B cell (primary cell): ENCODE data around the gene TAPBPL. TPM values are rescaled to one million over a fixed set of nuclear protein-coding genes. Genes with fewer than 3 reads are reported as not detected.

Experiments used
- ATAC-seq: fragments of 200-7000 bp; cut with Tn5 transposase; one replicate; pipeline ENCODE4 v1.10.0; 2021; ENCODE audit warnings: low read depth, mild to moderate bottlenecking, moderate number of reproducible peaks, moderate library complexity
- CTCF ChIA-PET: fragments of 350-600 bp; sonication (Branson Sonifier 250); formaldehyde crosslinking; loops from one replicate; lab custom pipeline; 2021; ENCODE audit warnings: antibody characterized with exemption, inconsistent platforms; lab: Charles Lee
- POLR2A ChIA-PET: fragments of 350-600 bp; sonication (Branson Sonifier 250); formaldehyde crosslinking; loops from one replicate; lab custom pipeline; 2021; ENCODE audit warnings: antibody characterized with exemption; lab: Charles Lee
- DNase-seq: peaks from one replicate; pipeline ENCODE4 v3.0.0; 2013
- H2AFZ ChIP-seq: 2 replicates; pipeline ENCODE4 v1.6.1; 2012; ENCODE audit warnings: mild to moderate bottlenecking, low read depth, low read length; ENCODE audit not compliant: insufficient read depth, poor library complexity, severe bottlenecking
- H3K27ac ChIP-seq, 2 donors: 1 replicate in 1 of 2; 2 replicates in 1 of 2; pipeline ENCODE4 v1.5.1; 2012 to 2013; ENCODE audit warnings: low read length in 2 of 2, mild to moderate bottlenecking in 2 of 2, moderate library complexity in 1 of 2
- H3K27me3 ChIP-seq, 4 experiments: fragments of 200-600 bp in 1 of 4; sonication (generic) in 1 of 4; replicated peaks in 1 of 4; 1 replicate in 2 of 4; 2 replicates in 2 of 4; pipeline versions ENCODE4 v1.6.1 to v1.7.0; 2013 to 2016; ENCODE audit warnings: low read length in 3 of 4, mild to moderate bottlenecking in 2 of 4, mixed read lengths in 1 of 4, moderate library complexity in 1 of 4; ENCODE audit not compliant: insufficient read depth in 4 of 4, control insufficient read depth in 3 of 4; ENCODE audit errors: control extremely low read depth in 1 of 4
- H3K36me3 ChIP-seq, 2 experiments: replicated peaks in 1 of 2; 1 replicate in 1 of 2; 2 replicates in 1 of 2; pipeline versions ENCODE4 v1.6.1 to v1.7.1; 2013; ENCODE audit warnings: low read length in 1 of 2; ENCODE audit not compliant: insufficient read depth in 2 of 2, control insufficient read depth in 1 of 2; ENCODE audit errors: control extremely low read depth in 1 of 2, extremely low read depth in 1 of 2
- H3K4me1 ChIP-seq, 2 donors: fragments of 200-600 bp in 1 of 2; sonication (generic) in 1 of 2; 1 replicate in 1 of 2; 2 replicates in 1 of 2; pipeline versions ENCODE4 v1.5.1 to v1.6.1; 2013 to 2017; ENCODE audit warnings: low read length in 2 of 2; ENCODE audit not compliant: control insufficient read depth in 2 of 2, insufficient read depth in 2 of 2
- H3K4me2 ChIP-seq: replicated peaks from 2 replicates; pipeline ENCODE3; 2012; ENCODE audit warnings: mild to moderate bottlenecking, low read depth, low read length; ENCODE audit not compliant: poor library complexity, severe bottlenecking
- H3K4me3 ChIP-seq, 5 experiments: fragments of 200-600 bp in 1 of 5; sonication (generic) in 1 of 5; 1 replicate in 3 of 5; 2 replicates in 2 of 5; pipeline versions ENCODE4 v1.5.1 to v1.7.0; 2011 to 2016; ENCODE audit warnings: low read length in 4 of 5, mild to moderate bottlenecking in 4 of 5, low read depth in 2 of 5, control low read depth in 1 of 5, moderate library complexity in 1 of 5; ENCODE audit not compliant: insufficient read depth in 1 of 5; ENCODE audit errors: control extremely low read depth in 1 of 5, extremely low read depth in 1 of 5
- H3K79me2 ChIP-seq: fragments of 200-600 bp; sonication (generic); one replicate; pipeline ENCODE4 v1.6.0; 2016; ENCODE audit warnings: low read length; ENCODE audit not compliant: control insufficient read depth, insufficient read depth
- H3K9ac ChIP-seq: fragments of 200-600 bp; sonication (generic); 2 replicates; pipeline ENCODE4 v1.6.1; 2017; ENCODE audit warnings: mild to moderate bottlenecking, low read length, moderate library complexity
- H3K9me3 ChIP-seq, 3 donors: one replicate each; pipeline versions ENCODE4 v1.6.1 to v1.7.1; 2013; ENCODE audit warnings: low read length in 2 of 3; ENCODE audit not compliant: control insufficient read depth in 2 of 3, insufficient read depth in 1 of 3; ENCODE audit errors: control extremely low read depth in 1 of 3
- H4K20me1 ChIP-seq: 2 replicates; pipeline ENCODE4 v1.6.0; 2012; ENCODE audit warnings: mild to moderate bottlenecking, low read length; ENCODE audit not compliant: insufficient read depth, control insufficient read depth, poor library complexity, severe bottlenecking
- H3K27ac Mint-ChIP-seq: one replicate; pipeline ENCODE4 v1.8.0; 2021; ENCODE audit warnings: mixed read lengths
- H3K27me3 Mint-ChIP-seq: one replicate; pipeline ENCODE4 v1.8.0; 2021; ENCODE audit warnings: mixed read lengths
- H3K4me1 Mint-ChIP-seq: one replicate; pipeline ENCODE4 v1.8.0; 2021; ENCODE audit warnings: mixed read lengths
- H3K4me3 Mint-ChIP-seq: one replicate; pipeline ENCODE4 v1.8.0; 2021; ENCODE audit warnings: mixed read lengths
- H3K9me3 Mint-ChIP-seq: one replicate; pipeline ENCODE4 v1.8.0; 2022; ENCODE audit warnings: mixed read lengths; ENCODE audit not compliant: insufficient read depth
- EZH2 ChIP-seq: IDR thresholded peaks from 2 replicates; pipeline ENCODE4 v1.6.1; 2012; ENCODE audit warnings: borderline replicate concordance, low read depth, mild to moderate bottlenecking, moderate library complexity, low read length; ENCODE audit not compliant: insufficient read depth, poor library complexity, severe bottlenecking
- WGBS: methylation state at CpG from one replicate; pipeline ENCODE4 v1.1.5; 2013; ENCODE audit warnings: missing lambda C conversion rate; ENCODE audit not compliant: insufficient coverage; 5-methylcytosine and 5-hydroxymethylcytosine counted together
- intact Hi-C: fragments of 100-400 bp; cut with micrococcal nuclease; formaldehyde crosslinking; loops from one replicate; pipeline ENCODE4 v1.10.0; 2022
- polyA plus RNA-seq: library from polyadenylated mRNA; depleted of rRNA; stranded (reverse); fragments of >200 nt; gene quantifications from 2 replicates; pipeline ENCODE4 v1.2.3, GENCODE V29; 2012
- total RNA-seq, 2 donors: library from RNA; stranded (reverse); fragments of 120-200 nt in 1 of 2; gene quantifications; 1 replicate in 1 of 2; 2 replicates in 1 of 2; pipeline versions ENCODE4 v1.2.3 to v1.2.4, GENCODE V29; 2013 to 2022
- TF ChIP-seq, protein P1 (sequence below): fragments of 200-600 bp; IDR thresholded peaks from one replicate; pipeline ENCODE4 v1.8.0; 2022; ENCODE audit warnings: antibody characterized with exemption, mild to moderate bottlenecking

Gene TAPBPL
- total and polyA plus RNA-seq, 2 donors (not counting 1 experiment from before 2014, with no cell fraction given): 80.5 to 103 TPM

DNA sequence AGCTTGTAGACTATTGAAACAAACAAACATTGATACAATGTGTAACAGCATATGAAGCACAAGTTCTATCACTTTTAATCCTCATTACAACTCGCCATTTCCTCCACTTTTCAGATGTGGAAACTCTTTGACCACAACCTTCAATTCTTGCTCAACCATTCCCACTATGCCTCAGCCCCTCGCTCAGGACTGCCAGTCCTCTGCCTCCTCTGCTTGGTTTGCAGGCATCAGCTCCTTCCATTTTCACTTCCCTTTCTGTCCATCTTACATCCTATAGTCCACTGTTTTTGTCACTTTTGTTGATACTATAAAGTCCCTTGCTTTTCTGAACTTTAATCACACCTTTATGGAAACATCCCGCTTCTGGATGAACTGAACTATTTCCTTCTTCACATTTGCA, 35.2 kb upstream of the TAPBPL start:
- ChIA-PET POLR2A (no interaction called here), CTCF (interaction anchor here (1.6 kb wide), 1 partner anchor 123 kb away, joined by 4 read pairs; no protein-coding TSS in a partner anchor)
- no peak for TF ChIP-seq EZH2
- TF ChIP-seq, protein P1, sequence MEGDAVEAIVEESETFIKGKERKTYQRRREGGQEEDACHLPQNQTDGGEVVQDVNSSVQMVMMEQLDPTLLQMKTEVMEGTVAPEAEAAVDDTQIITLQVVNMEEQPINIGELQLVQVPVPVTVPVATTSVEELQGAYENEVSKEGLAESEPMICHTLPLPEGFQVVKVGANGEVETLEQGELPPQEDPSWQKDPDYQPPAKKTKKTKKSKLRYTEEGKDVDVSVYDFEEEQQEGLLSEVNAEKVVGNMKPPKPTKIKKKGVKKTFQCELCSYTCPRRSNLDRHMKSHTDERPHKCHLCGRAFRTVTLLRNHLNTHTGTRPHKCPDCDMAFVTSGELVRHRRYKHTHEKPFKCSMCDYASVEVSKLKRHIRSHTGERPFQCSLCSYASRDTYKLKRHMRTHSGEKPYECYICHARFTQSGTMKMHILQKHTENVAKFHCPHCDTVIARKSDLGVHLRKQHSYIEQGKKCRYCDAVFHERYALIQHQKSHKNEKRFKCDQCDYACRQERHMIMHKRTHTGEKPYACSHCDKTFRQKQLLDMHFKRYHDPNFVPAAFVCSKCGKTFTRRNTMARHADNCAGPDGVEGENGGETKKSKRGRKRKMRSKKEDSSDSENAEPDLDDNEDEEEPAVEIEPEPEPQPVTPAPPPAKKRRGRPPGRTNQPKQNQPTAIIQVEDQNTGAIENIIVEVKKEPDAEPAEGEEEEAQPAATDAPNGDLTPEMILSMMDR: no peak
- 38% methylated on average over 3 of the region's 3 CpGs for WGBS
- DNase-seq (no peak), ATAC-seq (no peak)
- peaks cover 8% of the 10 kb centered on the region for H3K4me1 Mint-ChIP-seq
- intact Hi-C loops: no loop called here
- no peaks in the 10 kb centered on the region for H3K9me3 ChIP-seq
- H2AFZ ChIP-seq: no peak overlapping the region
- no peaks in the 10 kb centered on the region for H3K9me3 Mint-ChIP-seq
- H3K9ac ChIP-seq: no peak overlapping the region
- no peak overlapping the region for H3K27ac Mint-ChIP-seq
- no peaks in the 10 kb centered on the region for H3K79me2 ChIP-seq
- no peaks in the 10 kb centered on the region for H3K36me3 ChIP-seq
- H3K4me2 ChIP-seq: no peak overlapping the region
- no peak overlapping the region for H3K27ac ChIP-seq
- H3K4me1 ChIP-seq: peaks cover 0 to 4% of the 10 kb centered on the region in 2 donors
- peaks cover 0 to 3% (median 0%) of the 10 kb centered on the region in 4 experiments for H3K27me3 ChIP-seq
- H3K27me3 Mint-ChIP-seq: peaks cover 33% of the 10 kb centered on the region
- no peaks in the 10 kb centered on the region for H4K20me1 ChIP-seq
- no peak overlapping the region for H3K4me3 Mint-ChIP-seq
- H3K4me3 ChIP-seq: no peak overlapping the region

DNA sequence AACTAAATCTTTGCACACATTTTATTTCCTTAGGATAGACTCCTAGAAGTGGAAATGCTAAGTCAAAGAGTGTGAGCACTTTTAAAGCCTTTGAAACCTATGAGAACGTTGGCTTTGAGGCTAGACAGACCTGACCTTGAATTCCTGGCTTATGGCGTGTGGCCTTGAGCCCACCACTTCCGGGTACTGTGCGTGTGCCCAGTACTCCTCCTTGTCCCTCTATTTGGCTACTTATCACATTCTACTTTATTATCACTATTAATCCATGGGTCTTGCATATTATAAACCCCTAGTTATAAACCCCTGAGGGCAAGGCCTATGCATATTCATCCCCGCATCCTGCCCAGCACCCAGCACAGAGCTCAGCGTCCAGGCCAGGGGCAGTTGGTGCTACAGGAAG, 33.0 kb upstream of the TAPBPL start:
- TF ChIP-seq, protein P1: no peak
- no peak for TF ChIP-seq EZH2

More for the DNA sequence above, 33.0 kb upstream of the TAPBPL start:
- ChIA-PET CTCF (interaction anchor here (2.4 kb wide), 1 partner anchor 47 kb away, joined by 13 read pairs; no protein-coding TSS in a partner anchor), POLR2A (no interaction called here)
- Histone ChIP-seq H3K9me3 (no peaks in the 10 kb centered on the region), H3K4me3 (no peak overlapping the region), H3K79me2 (no peaks in the 10 kb centered on the region), H2AFZ (no peak overlapping the region), H3K4me1 (peaks cover 5 to 6% of the 10 kb centered on the region in 2 donors), H3K9ac (no peak overlapping the region), H4K20me1 (no peaks in the 10 kb centered on the region), H3K36me3 (no peaks in the 10 kb centered on the region), H3K27me3 (peaks cover 0 to 3% (median 0%) of the 10 kb centered on the region in 4 experiments), H3K27ac (no peak overlapping the region), H3K4me2 (no peak overlapping the region)
- DNase-seq: no peak
- H3K4me1 Mint-ChIP-seq: peaks cover 14% of the 10 kb centered on the region
- H3K4me3 Mint-ChIP-seq: no peak overlapping the region
- no peak for ATAC-seq
- H3K27ac Mint-ChIP-seq: no peak overlapping the region
- WGBS: 86% methylated on average over 6 of the region's 6 CpGs
- intact Hi-C loops: no loop called here
- H3K9me3 Mint-ChIP-seq: no peaks in the 10 kb centered on the region
- peaks cover 34% of the 10 kb centered on the region for H3K27me3 Mint-ChIP-seq
